ENCODE measurements around the gene DDR2.

- TF ChIP-seq REST (IDR thresholded peaks at IDR 0.05; ENCODE audit: insufficient read depth in 1 of 2, low read depth in 2 of 2, low read length in 2 of 2) = no peak
- no peak for TF ChIP-seq TAF1 (IDR thresholded peaks at IDR 0.05; ENCODE audit: borderline replicate concordance, insufficient read depth, low read length)
Measured at GRCh38 chr1:162670928-162671663, 38.8 kb downstream of the DDR2 start.

Measured in PFSK-1 (cell line).